ENCODE measurements around the gene CSTB.

The CSTB gene

DNA sequence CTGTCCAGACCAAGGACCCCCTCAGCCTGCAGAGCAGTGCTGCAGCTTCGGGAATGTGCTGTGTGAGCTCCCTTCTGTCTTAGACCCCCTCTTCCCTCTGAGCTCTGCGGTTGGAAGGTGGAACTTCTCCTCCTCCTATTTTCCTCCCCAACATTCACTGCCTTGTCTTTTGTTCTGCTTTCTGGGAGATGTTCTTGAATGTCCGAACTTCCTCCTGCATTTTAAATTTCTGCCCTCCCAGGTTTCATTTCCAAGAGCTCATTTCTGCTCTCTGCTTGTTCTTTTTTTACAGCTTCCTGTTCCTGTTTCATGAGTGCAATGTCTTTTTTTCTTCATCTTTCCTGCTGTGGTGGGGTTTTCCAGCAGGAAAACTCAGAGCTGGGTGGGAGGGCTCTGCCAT, 42.6 kb upstream of the CSTB start:
- no peak for DNase-seq (ENCODE audit: low read depth)
- H3K4me3 ChIP-seq (ENCODE audit: low read depth, low read length), result no peak overlapping the region
- TF ChIP-seq, protein P1, sequence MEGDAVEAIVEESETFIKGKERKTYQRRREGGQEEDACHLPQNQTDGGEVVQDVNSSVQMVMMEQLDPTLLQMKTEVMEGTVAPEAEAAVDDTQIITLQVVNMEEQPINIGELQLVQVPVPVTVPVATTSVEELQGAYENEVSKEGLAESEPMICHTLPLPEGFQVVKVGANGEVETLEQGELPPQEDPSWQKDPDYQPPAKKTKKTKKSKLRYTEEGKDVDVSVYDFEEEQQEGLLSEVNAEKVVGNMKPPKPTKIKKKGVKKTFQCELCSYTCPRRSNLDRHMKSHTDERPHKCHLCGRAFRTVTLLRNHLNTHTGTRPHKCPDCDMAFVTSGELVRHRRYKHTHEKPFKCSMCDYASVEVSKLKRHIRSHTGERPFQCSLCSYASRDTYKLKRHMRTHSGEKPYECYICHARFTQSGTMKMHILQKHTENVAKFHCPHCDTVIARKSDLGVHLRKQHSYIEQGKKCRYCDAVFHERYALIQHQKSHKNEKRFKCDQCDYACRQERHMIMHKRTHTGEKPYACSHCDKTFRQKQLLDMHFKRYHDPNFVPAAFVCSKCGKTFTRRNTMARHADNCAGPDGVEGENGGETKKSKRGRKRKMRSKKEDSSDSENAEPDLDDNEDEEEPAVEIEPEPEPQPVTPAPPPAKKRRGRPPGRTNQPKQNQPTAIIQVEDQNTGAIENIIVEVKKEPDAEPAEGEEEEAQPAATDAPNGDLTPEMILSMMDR (IDR thresholded peaks at IDR 0.05; ENCODE audit: insufficient read depth, low read depth, low read length, missing control alignments), result no peak

DNA sequence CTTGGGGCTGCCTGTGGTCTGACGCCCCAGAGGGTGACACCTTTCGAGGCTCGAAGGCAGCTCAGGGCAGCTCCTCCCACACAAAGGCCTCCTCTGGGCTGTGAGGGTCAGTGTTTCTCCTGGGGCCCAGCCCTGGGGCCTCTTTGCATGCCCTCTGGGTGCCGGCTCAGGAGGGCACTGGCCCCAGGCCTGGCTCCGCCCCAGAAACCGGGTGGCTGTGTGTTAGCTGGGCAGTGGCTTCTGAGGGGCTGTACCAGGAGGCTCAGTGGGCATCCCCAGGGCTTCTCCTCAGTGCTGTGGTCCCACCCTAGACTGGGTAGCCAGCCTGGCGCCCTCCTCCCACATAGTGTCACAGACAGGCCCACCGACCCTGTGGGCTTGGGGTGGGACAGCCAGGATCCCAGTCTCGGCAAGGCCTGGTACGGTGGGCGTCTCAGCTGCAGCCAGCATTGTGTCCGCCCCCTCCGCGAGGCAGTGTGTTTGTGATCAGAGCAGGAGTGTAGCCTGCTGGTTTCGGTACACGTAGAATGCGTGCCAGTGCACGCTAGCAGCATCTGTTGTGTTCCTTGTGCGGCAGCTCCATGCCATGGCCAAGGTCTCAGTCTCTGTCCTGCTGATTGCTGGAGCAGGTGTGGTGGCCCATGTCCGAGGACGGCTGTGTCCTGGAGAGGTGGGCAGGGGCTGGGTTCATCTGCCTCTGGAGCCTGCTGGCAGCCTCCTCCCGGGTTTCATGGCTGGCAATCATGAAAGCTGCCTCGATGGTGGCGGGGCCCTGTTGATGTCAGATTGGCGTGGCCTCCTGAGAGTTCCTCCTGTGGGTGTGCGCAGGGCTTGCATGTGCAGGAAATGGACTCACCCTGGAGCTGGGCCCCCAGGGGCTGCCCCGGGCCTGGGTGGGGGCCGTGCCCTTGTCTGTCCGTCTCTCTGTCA, 41.3 kb upstream of the CSTB start:
- H3K4me3 ChIP-seq (ENCODE audit: low read depth, low read length), result no peak overlapping the region
- DNase-seq (ENCODE audit: low read depth), result no peak
- TF ChIP-seq, protein P1 (IDR thresholded peaks at IDR 0.05; ENCODE audit: insufficient read depth, low read depth, low read length, missing control alignments), result no peak

DNA sequence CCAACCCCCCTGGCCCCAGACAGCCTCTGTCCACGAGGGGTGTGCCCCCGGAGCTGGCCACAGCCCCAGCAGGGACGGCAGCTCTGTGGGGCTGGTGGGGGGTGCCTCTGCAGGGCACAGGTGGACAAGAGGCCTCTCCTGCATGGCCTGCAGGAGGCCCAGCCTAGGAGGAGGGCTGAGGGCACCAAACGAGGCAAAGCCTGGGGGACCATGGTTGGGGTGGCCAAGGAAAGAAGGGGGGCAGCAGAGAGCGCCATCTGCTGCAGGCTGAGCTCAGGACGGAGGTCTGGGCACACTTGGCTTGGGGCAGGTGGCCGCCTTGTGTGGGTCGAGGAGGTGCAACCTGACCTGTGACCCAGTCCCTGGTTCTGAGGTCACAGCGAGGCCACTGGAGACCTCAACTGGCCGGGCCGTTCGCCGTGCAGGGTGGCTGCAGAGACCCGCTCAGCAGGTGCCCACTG, 40.5 kb upstream of the CSTB start:
- no peak overlapping the region for H3K4me3 ChIP-seq (ENCODE audit: low read depth, low read length)
- TF ChIP-seq, protein P1 (IDR thresholded peaks at IDR 0.05; ENCODE audit: insufficient read depth, low read depth, low read length, missing control alignments), result no peak
- no peak for DNase-seq (ENCODE audit: low read depth)

DNA sequence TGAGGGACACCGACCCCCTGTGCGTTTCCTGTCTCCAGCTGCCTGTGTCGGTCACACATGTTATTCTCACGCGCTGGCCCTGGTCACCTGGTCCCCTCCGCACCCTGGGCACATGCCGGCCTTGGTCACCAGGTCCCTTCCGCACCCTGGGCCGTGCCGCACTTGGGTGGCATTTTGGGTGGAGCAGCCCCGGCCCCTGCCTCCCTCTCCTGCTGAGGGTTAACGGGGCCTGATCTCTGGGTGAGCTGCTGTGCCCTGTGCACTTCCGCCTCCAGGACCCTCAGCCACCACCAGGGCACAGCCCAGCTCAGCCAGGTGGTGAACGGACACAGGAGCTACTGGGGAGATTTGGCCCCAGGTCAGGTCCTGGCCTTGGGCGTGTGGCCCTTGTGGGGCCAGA, 39.9 kb upstream of the CSTB start:
- no peak overlapping the region for H3K4me3 ChIP-seq (ENCODE audit: low read depth, low read length)
- no peak for DNase-seq (ENCODE audit: low read depth)
- TF ChIP-seq, protein P1 (IDR thresholded peaks at IDR 0.05; ENCODE audit: insufficient read depth, low read depth, low read length, missing control alignments), result no peak

DNA sequence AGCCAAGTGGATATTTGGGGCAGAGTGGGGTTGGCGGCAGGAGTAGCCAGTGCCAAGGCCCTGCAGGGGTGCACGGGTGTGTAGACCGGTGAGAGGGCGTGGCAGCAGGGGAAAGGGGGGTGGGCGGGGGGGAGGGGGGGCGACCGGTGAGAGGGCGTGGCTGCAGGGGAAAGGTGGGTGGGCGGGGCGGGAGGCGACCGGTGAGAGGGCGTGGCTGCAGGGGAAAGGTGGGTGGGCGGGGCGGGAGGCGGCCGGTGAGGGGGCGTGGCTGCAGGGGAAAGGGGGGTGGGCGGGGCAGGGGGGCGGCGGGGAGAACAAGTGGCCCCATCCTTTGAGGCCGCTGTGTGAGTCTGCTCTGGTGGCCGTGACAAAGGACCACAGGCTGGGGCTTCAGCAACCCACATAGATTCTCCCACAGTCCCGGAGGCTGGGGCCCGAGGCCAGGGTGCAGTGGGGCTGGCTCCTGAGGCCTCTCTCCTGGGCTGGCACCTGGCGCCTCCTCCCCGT, 39.1 kb upstream of the CSTB start:
- no peak overlapping the region for H3K4me3 ChIP-seq (ENCODE audit: low read depth, low read length)
- TF ChIP-seq, protein P1 (IDR thresholded peaks at IDR 0.05; ENCODE audit: insufficient read depth, low read depth, low read length, missing control alignments), result no peak
- DNase-seq (ENCODE audit: low read depth), result no peak

DNA sequence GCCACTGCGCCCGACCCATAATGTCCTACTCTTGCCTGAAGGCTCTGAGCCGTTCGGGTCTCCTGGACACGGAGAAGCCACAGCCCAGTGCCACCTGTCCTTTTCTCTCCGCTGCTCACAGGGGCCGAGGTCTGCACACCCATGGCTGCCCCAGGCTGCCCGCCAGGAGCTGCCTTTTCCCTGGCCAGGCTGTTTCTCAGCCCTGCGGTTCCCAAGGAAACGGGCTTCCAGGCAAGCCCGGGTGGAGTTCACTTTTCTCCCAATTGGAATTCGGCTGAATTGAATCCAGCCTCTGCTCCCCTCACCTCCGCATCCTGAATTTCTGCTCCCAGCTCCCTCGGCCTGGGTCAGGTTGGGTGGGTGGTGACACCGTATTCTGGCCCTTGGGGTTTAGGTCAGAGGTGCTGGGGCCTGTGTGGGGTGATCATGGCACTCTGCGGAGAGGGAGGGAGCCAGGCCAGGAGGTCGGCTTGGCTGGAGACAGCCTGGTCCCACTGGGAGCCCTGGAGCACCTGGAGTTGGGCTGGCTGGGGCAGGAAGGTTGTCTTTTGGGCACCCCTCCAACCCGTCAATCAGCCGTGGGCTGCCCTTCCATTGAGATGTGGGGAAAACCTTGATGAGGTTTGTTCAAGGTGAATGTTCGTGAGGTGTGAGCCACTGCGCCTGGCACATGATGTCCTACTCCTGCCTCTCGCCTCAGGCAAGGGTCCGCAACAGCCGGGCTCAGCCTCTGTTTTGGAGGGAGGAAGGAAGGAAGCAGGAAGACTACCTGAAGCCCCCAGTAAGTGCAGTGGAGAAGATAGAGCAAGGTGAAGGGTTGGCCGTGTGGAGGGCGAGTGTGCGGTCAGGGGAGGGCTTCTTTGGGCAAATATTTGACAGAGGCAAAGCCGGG, 38.4 kb upstream of the CSTB start:
- TF ChIP-seq, protein P1 (IDR thresholded peaks at IDR 0.05; ENCODE audit: insufficient read depth, low read depth, low read length, missing control alignments), result no peak
- no peak for DNase-seq (ENCODE audit: low read depth)
- no peak overlapping the region for H3K4me3 ChIP-seq (ENCODE audit: low read depth, low read length)
